HUES64 (cell line): ENCODE data around the gene ANKRD2.

Experiments
- H3K27ac ChIP-seq: 2 replicates; pipeline ENCODE4 v1.7.0; 2013; ENCODE audit warnings: low read depth, low read length, inconsistent platforms
- H3K27me3 ChIP-seq: 2 replicates; pipeline ENCODE4 v1.6.1; 2013; ENCODE audit warnings: mild to moderate bottlenecking, low read length; ENCODE audit not compliant: insufficient read depth
- H3K36me3 ChIP-seq: 2 replicates; pipeline ENCODE4 v1.6.1; 2013; ENCODE audit warnings: mild to moderate bottlenecking, low read length; ENCODE audit not compliant: insufficient read depth
- H3K4me1 ChIP-seq: 2 replicates; pipeline ENCODE4 v1.6.1; 2013; ENCODE audit warnings: mild to moderate bottlenecking, low read length, moderate library complexity; ENCODE audit not compliant: insufficient read depth
- H3K4me3 ChIP-seq: 2 replicates; pipeline ENCODE4 v1.5.1; 2013; ENCODE audit warnings: mild to moderate bottlenecking, low read length, moderate library complexity
- H3K9ac ChIP-seq: 2 replicates; pipeline ENCODE4 v1.6.1; 2013; ENCODE audit warnings: mild to moderate bottlenecking, low read depth, low read length
- H3K9me3 ChIP-seq: 2 replicates; pipeline ENCODE4 v1.6.1; 2013; ENCODE audit warnings: low read depth, low read length; ENCODE audit not compliant: insufficient read depth
- WGBS: fragments of 150-250, 120-280 bp; methylation state at CpG from one replicate; pipeline ENCODE4 v1.1.7; 2013; ENCODE audit warnings: missing lambda C conversion rate; 5-methylcytosine and 5-hydroxymethylcytosine counted together

ANKRD2 gene

DNA sequence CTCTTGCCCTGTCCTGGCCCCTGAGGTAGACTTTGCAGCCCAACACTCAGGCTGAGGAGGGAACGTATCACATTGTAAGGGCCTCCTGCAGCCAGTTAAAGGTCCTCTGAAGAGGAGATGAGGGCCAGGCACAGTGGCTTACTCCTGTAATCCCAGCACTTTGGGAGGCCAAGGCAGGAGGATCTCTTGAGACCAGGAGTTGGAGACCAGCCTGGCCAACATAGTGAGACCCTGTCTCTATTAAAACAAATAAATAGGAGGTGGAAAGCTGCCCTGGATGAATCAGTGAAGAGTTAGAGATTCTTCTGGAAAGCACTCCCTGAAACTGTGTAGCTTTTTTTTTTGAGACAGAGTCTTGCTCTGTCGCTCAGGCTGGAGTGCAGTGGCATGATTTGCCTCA, 14.6 kb downstream of the ANKRD2 start:
- 89% methylated on average over 2 of the region's 2 CpGs for WGBS
- Histone ChIP-seq H3K9me3 (no peaks in the 10 kb centered on the region), H3K4me1 (no peaks in the 10 kb centered on the region), H3K4me3 (no peak overlapping the region), H3K27ac (no peak overlapping the region), H3K36me3 (no peaks in the 10 kb centered on the region), H3K27me3 (no peaks in the 10 kb centered on the region), H3K9ac (no peak overlapping the region)

GRCh38 chr10:97589479-97589878, 16.9 kb downstream of the ANKRD2 start, which contains the start of gene C10orf62:
C10orf62 (plus strand) TSS chr10:97589721; CDS start chr10:97589898, 177 bp downstream.
- Histone ChIP-seq H3K27ac (no peak within 1 kb of the TSS), H3K9me3 (no peaks in the 10 kb centered on the region), H3K4me1 (no peaks in the 10 kb centered on the region), H3K4me3 (no peak within 1 kb of the TSS), H3K9ac (no peak within 1 kb of the TSS), H3K27me3 (no peaks in the 10 kb centered on the region), H3K36me3 (no peaks in the 10 kb centered on the region)
- 78% methylated on average over 1 of the region's 3 CpGs for WGBS

- H3K36me3 ChIP-seq = no peaks in the 10 kb centered on the region
- H3K9ac ChIP-seq = no peak overlapping the region
- no peaks in the 10 kb centered on the region for H3K4me1 ChIP-seq
- H3K4me3 ChIP-seq = no peak overlapping the region
- no peak overlapping the region for H3K27ac ChIP-seq
- 96% methylated on average over 15 of the region's 15 CpGs for WGBS
- no peaks in the 10 kb centered on the region for H3K27me3 ChIP-seq
- no peaks in the 10 kb centered on the region for H3K9me3 ChIP-seq
Measured at GRCh38 chr10:97590082-97590747, 17.6 kb downstream of the ANKRD2 start.

DNA sequence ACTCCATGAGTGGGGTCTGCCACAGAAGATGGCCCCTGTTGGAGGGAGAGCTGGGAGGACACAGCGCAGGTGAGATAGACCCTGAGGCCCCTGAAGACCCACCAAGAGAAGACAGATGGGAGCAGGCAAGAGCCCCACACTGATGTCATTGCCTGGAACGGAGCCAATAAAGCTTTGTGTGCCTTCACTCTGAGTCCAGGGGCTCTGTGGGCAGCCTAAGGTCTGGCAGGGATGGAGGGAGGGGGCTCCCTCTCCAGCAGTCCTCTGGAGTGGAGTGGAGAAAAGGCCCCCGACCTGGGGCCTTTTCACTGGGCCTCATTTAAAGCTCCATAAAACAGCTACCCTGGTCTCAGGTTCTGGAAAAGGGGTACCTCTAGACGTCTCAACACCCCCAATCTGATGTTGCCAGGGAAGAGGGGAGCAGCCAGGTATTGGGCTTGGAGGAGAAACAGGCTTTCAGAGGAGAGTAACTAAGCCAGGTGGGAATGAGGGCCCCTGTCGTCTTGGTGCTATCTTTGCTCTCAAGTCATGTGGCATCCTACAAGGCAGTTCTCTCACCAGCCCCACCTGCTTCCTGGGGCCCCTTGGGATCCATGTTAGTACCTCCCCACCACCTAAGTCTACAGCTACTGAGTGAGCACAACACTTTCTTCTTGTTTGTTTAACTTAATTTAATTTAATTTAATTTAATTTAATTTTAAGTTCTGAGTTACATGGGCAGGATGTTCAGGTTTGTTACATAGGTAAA, 18.3 kb downstream of the ANKRD2 start:
- Histone ChIP-seq H3K9me3 (no peaks in the 10 kb centered on the region), H3K27me3 (no peaks in the 10 kb centered on the region), H3K27ac (no peak overlapping the region), H3K4me1 (no peaks in the 10 kb centered on the region), H3K9ac (no peak overlapping the region), H3K4me3 (no peak overlapping the region), H3K36me3 (no peaks in the 10 kb centered on the region)
- 89% methylated on average over 5 of the region's 5 CpGs for WGBS

DNA sequence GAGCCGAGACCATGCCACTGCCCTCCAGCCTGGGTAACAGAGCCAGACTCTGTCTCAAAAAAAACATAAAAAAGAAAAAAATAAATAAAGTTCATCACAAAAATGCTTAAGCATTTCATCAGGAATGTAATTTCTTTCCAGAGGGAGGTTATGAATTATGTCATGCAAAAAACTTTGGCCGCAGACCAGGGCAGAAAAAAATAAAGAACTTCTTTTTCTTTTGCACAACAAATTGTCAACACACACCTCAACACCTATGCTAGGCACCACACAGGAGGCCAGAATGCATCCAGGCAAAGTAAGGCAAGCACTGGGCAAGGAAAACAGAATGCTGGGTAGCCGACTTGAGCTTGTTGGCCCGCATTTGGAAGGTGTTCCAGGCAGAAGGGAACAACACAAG, 20.8 kb downstream of the ANKRD2 start:
- 87% methylated on average over 4 of the region's 4 CpGs for WGBS
- H3K36me3 ChIP-seq = no peaks in the 10 kb centered on the region

DNA sequence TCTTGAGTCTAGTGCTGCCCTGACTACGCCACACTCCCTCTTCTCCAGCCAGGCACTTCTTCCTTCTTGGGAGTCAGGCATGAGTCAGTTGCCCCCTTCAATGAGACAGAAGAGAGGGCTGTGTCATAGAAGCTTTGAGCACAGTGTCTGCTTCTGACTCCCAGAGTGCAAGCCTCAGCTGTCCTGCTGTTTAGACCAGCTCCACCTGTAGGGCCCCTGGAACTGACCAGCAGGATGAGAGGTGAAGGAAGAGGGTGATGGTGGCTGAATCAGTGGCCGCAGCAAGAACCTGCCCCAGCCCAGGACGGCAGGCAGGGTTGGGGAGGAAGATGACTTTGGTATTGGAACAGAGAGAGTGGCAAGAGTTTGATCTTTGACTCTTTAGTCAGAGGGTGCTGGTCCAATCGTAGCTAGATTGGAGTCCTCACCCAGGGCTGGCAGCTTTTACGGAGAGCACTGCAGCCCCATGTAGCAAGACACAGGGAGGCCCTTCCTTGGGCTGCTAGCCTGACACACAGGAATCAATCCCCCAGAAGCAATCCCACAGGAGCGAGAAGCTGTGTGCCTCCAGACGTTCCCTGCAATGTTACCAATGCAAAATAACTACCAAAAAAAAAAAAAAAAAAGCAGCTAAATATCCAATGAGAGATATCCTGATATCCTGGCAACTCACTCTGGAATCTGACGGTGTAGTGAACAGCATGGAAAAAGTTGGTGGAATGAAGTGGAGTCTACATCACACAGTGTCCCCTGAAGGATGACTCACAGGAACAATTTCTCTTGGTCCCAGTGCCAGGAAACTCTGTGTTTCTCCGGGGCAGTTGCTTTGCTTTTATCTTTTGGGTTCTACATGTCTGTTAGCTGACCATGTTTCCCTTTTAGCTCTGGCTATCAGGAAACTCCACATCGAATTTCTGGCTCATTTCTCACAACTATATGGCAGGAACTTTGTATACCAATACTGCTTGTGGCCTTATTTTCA, 23.8 kb downstream of the ANKRD2 start:
- WGBS = 86% methylated on average over 10 of the region's 10 CpGs
- Histone ChIP-seq H3K27me3 (no peaks in the 10 kb centered on the region), H3K4me1 (no peaks in the 10 kb centered on the region), H3K4me3 (no peak overlapping the region), H3K27ac (no peak overlapping the region), H3K9ac (no peak overlapping the region), H3K9me3 (no peaks in the 10 kb centered on the region), H3K36me3 (no peaks in the 10 kb centered on the region)

More for the DNA sequence above, 20.8 kb downstream of the ANKRD2 start:
- Histone ChIP-seq H3K9ac (no peak overlapping the region), H3K4me3 (no peak overlapping the region), H3K27ac (no peak overlapping the region), H3K4me1 (no peaks in the 10 kb centered on the region), H3K9me3 (no peaks in the 10 kb centered on the region), H3K27me3 (no peaks in the 10 kb centered on the region)

GRCh38 chr10:97597778-97598177, 25.2 kb downstream of the ANKRD2 start:
- WGBS = 92% methylated on average over 2 of the region's 2 CpGs

DNA sequence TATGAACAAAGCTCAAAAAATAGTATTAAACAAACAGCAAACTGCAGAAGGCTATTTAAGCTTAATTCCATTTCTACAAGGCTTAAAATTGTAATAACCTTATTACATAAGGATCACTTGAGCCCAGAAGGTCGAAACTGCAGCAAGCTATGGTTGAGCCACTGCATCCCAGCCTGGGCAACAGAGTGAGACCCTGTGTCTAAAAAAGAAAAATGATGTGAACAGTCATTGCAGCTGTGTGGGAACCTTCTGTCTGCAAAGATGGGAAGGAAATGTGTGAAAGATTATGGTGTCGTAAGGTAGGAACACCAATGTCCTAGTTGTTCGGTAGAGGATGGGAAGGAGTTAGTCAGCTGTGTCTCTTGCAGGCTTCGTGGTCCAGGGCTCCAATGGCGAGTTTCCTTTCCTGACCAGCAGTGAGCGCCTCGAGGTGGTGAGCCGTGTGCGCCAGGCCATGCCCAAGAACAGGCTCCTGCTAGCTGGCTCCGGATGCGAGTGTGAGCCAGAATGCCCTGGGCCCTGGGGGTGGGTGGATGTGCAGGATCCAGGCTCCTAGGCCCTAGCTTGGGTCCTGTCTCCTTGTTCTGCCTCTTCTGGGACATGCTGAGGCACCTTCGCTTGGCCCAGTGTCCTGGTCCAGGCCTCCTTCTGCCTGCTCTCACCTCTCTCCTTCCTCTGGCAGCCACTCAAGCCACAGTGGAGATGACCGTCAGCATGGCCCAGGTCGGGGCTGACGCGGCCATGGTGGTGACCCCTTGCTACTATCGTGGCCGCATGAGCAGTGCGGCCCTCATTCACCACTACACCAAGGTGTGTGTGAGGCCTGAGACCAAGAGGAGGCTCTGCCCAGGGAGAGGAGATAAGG, 26.1 kb downstream of the ANKRD2 start:
- Histone ChIP-seq H3K4me3 (no peak overlapping the region), H3K27ac (no peak overlapping the region), H3K9ac (no peak overlapping the region), H3K9me3 (no peaks in the 10 kb centered on the region), H3K36me3 (no peaks in the 10 kb centered on the region), H3K4me1 (no peaks in the 10 kb centered on the region), H3K27me3 (no peaks in the 10 kb centered on the region)
- WGBS = 96% methylated on average over 19 of the region's 19 CpGs

More at GRCh38 chr10:97597778-97598177, 25.2 kb downstream of the ANKRD2 start:
- Histone ChIP-seq H3K27me3 (no peaks in the 10 kb centered on the region), H3K4me1 (no peaks in the 10 kb centered on the region), H3K9ac (no peak overlapping the region), H3K36me3 (no peaks in the 10 kb centered on the region), H3K27ac (no peak overlapping the region), H3K4me3 (no peak overlapping the region), H3K9me3 (no peaks in the 10 kb centered on the region)

DNA sequence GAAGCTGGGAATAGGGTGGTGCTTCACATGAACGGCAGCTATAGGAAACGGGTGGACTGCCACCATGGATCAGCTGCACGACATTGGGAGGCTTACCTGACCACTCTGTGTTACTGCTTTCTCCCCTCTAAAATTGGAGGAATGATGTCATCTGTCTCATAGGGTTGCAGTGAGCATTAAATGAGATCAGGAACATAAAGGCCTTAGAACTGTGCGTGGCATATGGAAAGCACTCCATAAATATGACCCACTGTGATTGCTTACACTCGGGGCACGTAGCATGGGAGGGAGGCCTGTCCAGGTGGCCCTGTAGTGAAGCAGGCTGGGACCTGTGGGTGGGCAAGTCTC, 26.7 kb downstream of the ANKRD2 start:
- WGBS = 91% methylated on average over 6 of the region's 6 CpGs
- Histone ChIP-seq H3K36me3 (no peaks in the 10 kb centered on the region), H3K9me3 (no peaks in the 10 kb centered on the region), H3K9ac (no peak overlapping the region), H3K27me3 (no peaks in the 10 kb centered on the region), H3K4me1 (no peaks in the 10 kb centered on the region), H3K4me3 (no peak overlapping the region), H3K27ac (no peak overlapping the region)

DNA sequence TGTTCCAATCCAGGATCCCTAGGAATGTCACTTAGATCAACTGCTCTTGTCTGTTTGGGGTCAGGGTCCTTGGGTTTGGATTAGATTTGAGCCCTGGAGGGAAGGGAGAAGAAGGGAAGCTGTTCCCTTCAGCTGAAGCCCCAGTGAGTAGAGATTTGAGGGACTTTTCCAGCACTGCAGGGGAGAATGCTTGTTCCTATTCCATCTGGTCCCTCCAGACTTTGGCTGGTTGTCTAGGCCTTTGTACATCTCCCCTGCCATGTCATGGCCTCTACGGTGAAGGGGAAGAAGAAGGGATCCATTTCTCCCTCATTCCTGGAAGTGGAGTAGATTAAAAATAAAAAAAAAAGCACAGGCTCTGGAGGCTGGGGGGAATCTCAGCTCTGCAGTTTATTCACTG, 28.0 kb downstream of the ANKRD2 start:
- Histone ChIP-seq H3K4me1 (no peaks in the 10 kb centered on the region), H3K27me3 (no peaks in the 10 kb centered on the region), H3K9ac (no peak overlapping the region), H3K27ac (no peak overlapping the region), H3K9me3 (no peaks in the 10 kb centered on the region), H3K36me3 (no peaks in the 10 kb centered on the region), H3K4me3 (no peak overlapping the region)
- WGBS = 100% methylated on average over 1 of the region's 1 CpG
